HG03280 (cell line): Measurements from ENCODE around the gene SH3PXD2A.

Experiments used
- ATAC-seq: cut with Tn5 transposase; IDR thresholded peaks from one replicate; pipeline ENCODE4 v1.9.1; 2021; ENCODE audit warnings: mild to moderate bottlenecking, moderate library complexity; ENCODE audit not compliant: unreplicated experiment

Gene SH3PXD2A

DNA sequence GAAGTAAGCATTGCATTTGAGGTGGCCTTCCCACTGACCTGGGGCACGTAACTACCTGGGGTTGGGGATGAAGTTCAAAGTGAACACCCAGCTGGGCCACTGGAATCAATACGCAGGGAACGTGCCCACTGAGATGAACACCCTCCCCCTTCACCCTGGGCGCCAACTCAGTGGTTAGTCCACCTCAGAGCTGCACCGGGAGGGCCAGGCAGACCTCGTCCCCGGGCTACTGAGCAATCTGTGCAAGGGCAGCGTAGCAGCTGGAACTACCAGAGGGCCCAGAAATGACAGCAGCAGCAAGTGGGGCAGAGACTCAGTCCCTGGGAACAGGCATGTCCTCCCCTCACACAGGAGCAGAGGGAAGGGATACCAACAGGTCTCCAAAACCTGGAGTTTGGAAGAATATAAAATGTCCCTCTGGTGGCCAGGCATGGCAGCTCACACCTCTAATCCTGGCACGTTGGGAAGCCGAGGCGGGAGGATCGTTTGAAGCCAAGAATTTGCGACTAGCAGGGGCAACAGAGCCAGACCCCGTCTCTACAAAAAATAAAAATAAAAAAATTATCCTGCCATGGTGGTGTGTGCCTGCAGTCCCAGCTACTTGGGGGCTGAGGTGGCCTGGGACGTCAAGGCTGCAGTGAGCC, 143.9 kb downstream of the SH3PXD2A start:
- ATAC-seq, result no peak

- no peak for ATAC-seq
These were observed 144.9 kb downstream of the SH3PXD2A start for GRCh38 chr10:103710490-103710889.

DNA sequence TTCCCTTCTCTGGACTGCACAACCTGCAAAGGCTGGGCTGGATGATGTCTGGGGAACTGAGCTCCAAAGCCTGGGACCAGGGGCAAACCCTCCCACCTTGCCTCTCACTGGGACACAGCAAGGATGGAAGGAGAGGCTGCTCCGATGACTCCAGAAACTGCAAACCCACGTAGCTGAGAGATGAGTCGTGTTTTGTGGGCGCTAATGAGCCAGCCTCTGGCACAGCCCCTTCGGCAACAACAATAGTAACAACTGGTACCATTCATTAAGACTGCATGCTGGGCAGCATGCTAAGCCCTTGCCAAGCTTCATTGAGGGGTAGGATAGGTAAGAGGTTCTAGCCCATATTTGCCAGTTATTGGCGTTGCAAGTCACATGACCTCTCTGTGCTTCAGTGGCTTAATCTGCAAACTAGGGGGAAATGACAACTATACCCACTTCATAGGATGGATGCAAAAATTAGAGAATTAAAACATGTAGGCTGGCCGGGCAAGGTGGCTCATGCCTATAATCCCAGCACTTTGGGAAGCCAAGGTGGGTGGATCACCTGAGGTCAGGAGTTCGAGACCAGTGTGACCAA, 145.9 kb downstream of the SH3PXD2A start:
- ATAC-seq, result no peak

DNA sequence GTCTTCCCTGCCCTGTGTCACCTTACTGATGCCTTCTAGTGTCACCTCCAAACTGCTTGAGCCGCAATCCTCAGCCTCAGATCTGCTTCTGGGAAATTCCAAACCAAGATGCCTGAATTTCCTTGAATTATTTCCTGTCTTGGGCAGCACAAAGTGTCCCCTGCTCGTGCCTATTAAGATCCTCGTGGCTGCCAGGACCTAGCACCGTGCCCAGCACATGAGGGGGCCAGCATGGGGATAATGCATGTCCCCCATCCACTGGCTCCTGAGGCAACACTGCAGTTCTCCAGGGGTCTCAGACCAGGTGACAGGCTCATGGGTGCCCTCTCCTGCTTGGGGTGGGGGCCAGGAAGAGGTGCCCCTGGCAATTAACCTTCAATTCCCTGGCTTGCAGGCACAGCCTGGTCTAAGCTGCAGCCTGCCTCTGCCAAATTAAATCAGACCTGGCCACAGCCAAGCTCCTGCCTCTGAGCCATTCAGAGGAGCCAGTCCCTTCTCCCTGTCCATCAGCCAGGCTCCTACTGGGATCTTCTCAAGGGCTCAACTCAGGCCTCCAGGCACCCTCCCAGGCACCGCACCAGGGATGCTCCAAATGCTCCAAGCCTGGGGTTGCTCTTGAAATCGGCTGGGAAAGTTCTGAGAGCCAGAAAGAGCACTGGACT, 146.6 kb downstream of the SH3PXD2A start:
- ATAC-seq, result no peak

DNA sequence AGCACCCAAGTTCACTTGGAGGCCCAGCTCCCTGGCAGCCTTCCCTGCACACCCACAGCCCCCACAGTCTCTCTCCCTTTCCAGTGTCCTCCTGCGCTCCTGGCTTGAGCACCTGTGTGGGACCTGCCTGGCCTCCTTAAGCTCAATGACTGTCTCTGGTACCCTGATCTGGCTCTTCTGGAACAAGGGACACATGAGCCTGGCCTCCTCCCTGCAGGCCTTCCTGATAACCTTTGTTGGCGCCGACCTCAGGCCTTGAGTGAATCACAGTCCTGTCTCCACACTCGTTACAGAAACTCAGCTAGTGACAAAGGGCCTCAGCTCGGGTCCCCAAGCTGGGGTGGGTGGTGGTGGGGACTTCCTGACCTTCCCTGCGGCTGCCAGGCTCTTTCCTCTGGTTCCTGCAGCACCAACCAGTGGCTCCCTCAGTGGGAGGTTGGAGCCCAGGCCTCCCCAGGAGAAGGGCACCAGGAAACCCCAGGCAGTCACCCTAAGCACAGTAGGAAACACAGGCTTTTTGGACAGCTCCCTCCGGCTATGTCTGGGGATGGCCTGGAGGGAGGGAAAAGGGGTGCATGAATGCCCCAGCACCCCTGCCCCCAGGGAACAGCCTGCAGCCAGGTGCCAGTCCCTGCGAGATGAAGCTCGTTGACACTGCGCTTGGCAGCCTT, 147.3 kb downstream of the SH3PXD2A start:
- no peak for ATAC-seq

DNA sequence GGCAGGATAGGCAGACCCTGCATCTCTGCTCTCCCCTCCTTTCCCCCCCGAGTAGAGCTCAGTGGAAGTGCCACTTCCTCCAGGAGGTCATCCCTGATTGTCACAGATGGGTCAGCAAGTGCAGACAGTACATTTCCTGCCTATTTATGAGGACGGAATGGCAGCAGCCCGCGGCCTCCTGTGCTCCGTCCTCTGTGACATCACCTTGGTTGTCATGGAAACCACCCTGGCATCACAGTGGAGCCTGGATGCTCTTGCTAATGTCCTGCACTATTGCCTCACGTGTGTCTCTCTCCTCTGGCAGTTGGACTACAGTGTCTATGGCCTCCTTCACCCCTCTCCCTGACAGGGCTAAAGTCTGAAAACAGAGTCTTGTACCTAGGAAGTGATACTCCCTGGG, 148.6 kb downstream of the SH3PXD2A start:
- no peak for ATAC-seq

GRCh38 chr10:103706047-103706446, 149.3 kb downstream of the SH3PXD2A start:
- no peak for ATAC-seq

- no peak for ATAC-seq
These were observed 151.1 kb downstream of the SH3PXD2A start for GRCh38 chr10:103703941-103704919.

- no peak for ATAC-seq
These were observed 153.8 kb downstream of the SH3PXD2A start for GRCh38 chr10:103701380-103702222.

GRCh38 chr10:103700436-103700715, 155.0 kb downstream of the SH3PXD2A start:
- ATAC-seq, result no peak

GRCh38 chr10:103699611-103700435, 155.6 kb downstream of the SH3PXD2A start:
- ATAC-seq, result no peak

DNA sequence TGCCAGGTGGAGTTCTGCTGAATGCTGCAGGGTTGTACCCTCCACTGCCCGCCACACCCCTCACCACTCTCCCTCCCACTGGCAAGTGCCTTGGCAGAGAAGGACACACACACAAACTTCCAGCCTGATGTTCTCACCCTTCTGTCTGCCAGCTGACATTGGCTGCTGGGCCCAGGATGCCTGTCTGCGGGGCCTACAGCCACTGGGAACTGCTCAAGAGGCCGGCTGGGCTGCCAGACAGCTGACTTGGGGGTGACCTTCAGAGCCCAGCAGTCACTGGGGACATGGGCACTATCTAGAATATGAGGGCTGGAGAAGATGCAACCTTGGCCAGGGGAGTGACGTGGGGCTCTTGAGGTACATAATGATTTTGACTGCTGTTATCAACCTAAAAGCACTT, 157.1 kb downstream of the SH3PXD2A start:
- no peak for ATAC-seq

GRCh38 chr10:103697787-103698186, 157.6 kb downstream of the SH3PXD2A start:
- ATAC-seq, result no peak

GRCh38 chr10:103696411-103697145, 158.8 kb downstream of the SH3PXD2A start:
- ATAC-seq, result peak; percentile 36

DNA sequence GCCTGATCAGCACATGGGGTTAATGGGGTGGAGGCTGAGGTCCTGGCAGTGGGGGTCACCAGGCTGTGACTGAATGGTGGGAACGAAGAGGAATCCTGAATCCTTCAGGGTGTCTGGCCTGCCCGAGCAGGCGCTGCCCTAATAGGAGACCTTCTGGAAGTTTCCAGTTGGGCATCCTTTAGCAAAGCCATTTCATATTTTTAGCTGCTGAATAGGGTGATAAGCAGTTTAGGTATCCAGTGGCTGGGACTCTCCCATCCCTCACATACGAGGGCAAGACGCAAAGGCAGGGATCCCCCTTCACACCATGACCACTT, 159.3 kb downstream of the SH3PXD2A start:
- no peak for ATAC-seq

GRCh38 chr10:103695584-103696005, 159.8 kb downstream of the SH3PXD2A start:
- no peak for ATAC-seq

- ATAC-seq, result no peak
These were observed 161.6 kb downstream of the SH3PXD2A start for GRCh38 chr10:103693812-103694205.

- ATAC-seq, result peak; percentile 25
These were observed 162.2 kb downstream of the SH3PXD2A start for GRCh38 chr10:103692952-103693811.
